ENCODE results near the gene CBX4. TPM values are rescaled to one million over a fixed set of nuclear protein-coding genes. Genes with fewer than 3 reads are reported as not detected.

Gene CBX4
- total and polyA plus RNA-seq, 2 of the 13 experiments (the other 11 are each of a cell fraction or from before 2014, with no cell fraction given) = 25.8 to 50.8 TPM

GRCh38 chr17:79831265-79832217 is 7.7 kb downstream of the CBX4 start (continued):
- TF ChIP-seq, protein P1, sequence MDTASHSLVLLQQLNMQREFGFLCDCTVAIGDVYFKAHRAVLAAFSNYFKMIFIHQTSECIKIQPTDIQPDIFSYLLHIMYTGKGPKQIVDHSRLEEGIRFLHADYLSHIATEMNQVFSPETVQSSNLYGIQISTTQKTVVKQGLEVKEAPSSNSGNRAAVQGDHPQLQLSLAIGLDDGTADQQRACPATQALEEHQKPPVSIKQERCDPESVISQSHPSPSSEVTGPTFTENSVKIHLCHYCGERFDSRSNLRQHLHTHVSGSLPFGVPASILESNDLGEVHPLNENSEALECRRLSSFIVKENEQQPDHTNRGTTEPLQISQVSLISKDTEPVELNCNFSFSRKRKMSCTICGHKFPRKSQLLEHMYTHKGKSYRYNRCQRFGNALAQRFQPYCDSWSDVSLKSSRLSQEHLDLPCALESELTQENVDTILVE (CRISPR knock-in tag; IDR thresholded peaks at IDR 0.05) = no peak
- peak; percentile 57; the same call in 1 of the 2 replicates for TF ChIP-seq RXRB (CRISPR knock-in tag; IDR thresholded peaks at IDR 0.05; ENCODE audit: borderline replicate concordance)
- no peak for TF ChIP-seq SATB2 (CRISPR knock-in tag; IDR thresholded peaks at IDR 0.05)
- TF ChIP-seq, protein P2, sequence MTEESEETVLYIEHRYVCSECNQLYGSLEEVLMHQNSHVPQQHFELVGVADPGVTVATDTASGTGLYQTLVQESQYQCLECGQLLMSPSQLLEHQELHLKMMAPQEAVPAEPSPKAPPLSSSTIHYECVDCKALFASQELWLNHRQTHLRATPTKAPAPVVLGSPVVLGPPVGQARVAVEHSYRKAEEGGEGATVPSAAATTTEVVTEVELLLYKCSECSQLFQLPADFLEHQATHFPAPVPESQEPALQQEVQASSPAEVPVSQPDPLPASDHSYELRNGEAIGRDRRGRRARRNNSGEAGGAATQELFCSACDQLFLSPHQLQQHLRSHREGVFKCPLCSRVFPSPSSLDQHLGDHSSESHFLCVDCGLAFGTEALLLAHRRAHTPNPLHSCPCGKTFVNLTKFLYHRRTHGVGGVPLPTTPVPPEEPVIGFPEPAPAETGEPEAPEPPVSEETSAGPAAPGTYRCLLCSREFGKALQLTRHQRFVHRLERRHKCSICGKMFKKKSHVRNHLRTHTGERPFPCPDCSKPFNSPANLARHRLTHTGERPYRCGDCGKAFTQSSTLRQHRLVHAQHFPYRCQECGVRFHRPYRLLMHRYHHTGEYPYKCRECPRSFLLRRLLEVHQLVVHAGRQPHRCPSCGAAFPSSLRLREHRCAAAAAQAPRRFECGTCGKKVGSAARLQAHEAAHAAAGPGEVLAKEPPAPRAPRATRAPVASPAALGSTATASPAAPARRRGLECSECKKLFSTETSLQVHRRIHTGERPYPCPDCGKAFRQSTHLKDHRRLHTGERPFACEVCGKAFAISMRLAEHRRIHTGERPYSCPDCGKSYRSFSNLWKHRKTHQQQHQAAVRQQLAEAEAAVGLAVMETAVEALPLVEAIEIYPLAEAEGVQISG (CRISPR knock-in tag; IDR thresholded peaks at IDR 0.05) = peak; percentile 25
- peak; percentile 58 for TF ChIP-seq MTA1 (CRISPR knock-in tag; IDR thresholded peaks at IDR 0.05; ENCODE audit: borderline replicate concordance)
- TF ChIP-seq ZNF614 (CRISPR knock-in tag; IDR thresholded peaks at IDR 0.05; ENCODE audit: borderline replicate concordance) = peak; percentile 41; the same call in 1 of the 2 replicates
- TF ChIP-seq FOSL2 (CRISPR knock-in tag; IDR thresholded peaks at IDR 0.05) = no peak; the same call in none of the 2 replicates
- TF ChIP-seq TARDBP (CRISPR knock-in tag; IDR thresholded peaks at IDR 0.05) = peak; percentile 66; the same call in 1 of the 2 replicates
- peak; percentile 33; the same call in 1 of the 2 replicates for TF ChIP-seq TAF1 (CRISPR knock-in tag; IDR thresholded peaks at IDR 0.05)
- TF ChIP-seq CAMTA2 (CRISPR knock-in tag; IDR thresholded peaks at IDR 0.05; ENCODE audit: borderline replicate concordance) = 0 out of 2 replicates have a peak, but pooled peaks have one; percentile 15
- TF ChIP-seq ZBTB1 (CRISPR knock-in tag; IDR thresholded peaks at IDR 0.05; ENCODE audit: borderline replicate concordance) = no peak; the same call in 1 of the 2 replicates
- TF ChIP-seq TEAD2 (CRISPR knock-in tag; IDR thresholded peaks at IDR 0.05) = peak; percentile 51; the same call in 1 of the 2 replicates
- peak; percentile 44; the same call in 1 of the 2 replicates for TF ChIP-seq RNF2 (conservative IDR thresholded peaks at IDR 0.05; ENCODE audit: low read depth)
- TF ChIP-seq ZNF766 (CRISPR knock-in tag; IDR thresholded peaks at IDR 0.05; ENCODE audit: borderline replicate concordance) = no peak
- no peak; the same call in 1 of the 2 replicates for TF ChIP-seq TERF1 (CRISPR knock-in tag; IDR thresholded peaks at IDR 0.05)
- TF ChIP-seq ZNF124 (CRISPR knock-in tag; IDR thresholded peaks at IDR 0.05) = no peak
- TF ChIP-seq ZNF777 (CRISPR knock-in tag; IDR thresholded peaks at IDR 0.05) = no peak
- no peak for TF ChIP-seq CEBPZ (IDR thresholded peaks at IDR 0.05; ENCODE audit: low read length)
